HG03175 (cell line): Measurements from ENCODE around the gene ZBTB8A.
"Not testable (repeated sequence)": the region's sequence is repeated elsewhere in the genome, so short reads cannot be mapped to it uniquely, and the experiment has no call there.

Experiments used
- ATAC-seq: cut with Tn5 transposase; IDR thresholded peaks from one replicate; pipeline ENCODE4 v1.9.1; 2021; ENCODE audit warnings: mild to moderate bottlenecking, moderate library complexity; ENCODE audit not compliant: unreplicated experiment

Gene ZBTB8A

GRCh38 chr1:32618673-32619221 lies 79.5 kb downstream of the ZBTB8A start:
- no peak for ATAC-seq

DNA sequence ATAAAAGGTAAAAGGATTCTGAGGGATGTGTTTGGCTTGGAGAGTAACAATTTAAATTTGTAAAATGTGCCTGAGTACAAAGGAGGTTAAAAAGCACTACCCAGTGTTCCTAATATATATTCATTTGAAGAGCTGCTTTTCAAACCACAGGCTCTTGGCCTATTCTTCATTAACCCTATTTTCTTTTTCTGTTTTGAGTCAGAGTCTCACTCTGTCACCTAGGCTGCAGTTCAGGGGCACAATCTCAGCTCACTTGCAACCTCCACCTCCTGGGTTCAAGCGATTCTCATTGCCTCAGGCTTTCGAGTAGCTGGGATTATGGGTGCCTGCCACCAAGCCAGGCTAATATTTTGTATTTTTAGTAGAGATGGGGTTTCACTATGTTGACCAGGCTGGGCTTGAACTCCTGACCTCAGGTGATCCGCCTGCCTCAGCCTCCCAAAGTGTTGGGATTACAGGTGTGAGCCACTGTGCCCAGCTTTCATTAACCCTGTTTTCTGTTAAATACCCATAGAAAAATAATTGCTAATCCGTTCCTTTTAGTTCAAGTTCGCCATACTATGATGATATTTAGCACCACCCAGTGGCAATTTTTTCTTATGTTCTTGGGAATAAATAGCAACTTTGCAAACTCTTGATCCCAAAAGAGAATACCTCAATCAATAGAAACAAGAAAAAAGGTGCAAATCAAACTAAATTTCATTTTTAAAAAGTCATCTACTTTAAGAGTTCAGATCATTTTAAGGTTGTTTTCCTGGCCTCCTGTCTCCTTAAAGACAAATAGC lies 80.7 kb downstream of the ZBTB8A start:
- peak; percentile 82 for ATAC-seq

DNA sequence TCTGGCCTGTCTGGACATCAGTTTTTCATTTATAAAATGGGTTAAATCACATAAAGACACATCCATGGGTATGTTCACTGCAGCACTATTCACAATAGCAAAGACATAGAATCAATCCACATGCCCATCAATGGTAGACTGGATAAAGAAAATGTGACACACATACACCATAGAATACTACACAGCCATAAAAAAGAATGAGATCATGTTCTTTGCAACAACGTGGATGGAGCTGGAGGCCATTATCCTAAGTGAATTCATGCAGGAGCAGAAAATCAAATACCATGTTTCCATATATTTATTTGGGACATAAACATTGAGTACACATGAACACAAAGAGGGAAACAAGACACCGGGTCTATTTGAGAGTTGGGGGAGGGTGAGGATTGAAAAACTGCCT lies 83.0 kb downstream of the ZBTB8A start:
- ATAC-seq: no peak

GRCh38 chr1:32622806-32623681 lies 83.8 kb downstream of the ZBTB8A start:
- no peak for ATAC-seq

DNA sequence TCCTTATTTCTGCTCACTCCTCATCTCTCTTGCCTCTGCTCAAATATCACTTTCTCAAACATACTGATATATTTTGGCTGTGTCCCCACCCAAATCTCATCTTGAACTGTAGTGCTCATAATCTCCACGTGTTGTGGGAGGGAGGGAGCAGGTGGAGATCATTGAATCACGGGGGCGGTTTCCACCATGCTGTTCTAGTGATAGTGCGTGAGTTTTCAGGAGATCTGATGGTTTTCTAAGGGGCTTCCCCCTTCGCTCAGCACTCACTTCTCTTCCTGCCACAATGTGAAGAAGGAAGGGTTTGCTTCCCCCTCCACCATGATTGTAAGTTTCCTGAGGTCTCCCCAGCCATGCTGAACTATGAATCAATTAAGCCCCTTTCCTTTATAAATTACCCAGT lies 84.5 kb downstream of the ZBTB8A start:
- ATAC-seq: no peak

GRCh38 chr1:32626176-32626575 lies 86.9 kb downstream of the ZBTB8A start:
- no peak for ATAC-seq

DNA sequence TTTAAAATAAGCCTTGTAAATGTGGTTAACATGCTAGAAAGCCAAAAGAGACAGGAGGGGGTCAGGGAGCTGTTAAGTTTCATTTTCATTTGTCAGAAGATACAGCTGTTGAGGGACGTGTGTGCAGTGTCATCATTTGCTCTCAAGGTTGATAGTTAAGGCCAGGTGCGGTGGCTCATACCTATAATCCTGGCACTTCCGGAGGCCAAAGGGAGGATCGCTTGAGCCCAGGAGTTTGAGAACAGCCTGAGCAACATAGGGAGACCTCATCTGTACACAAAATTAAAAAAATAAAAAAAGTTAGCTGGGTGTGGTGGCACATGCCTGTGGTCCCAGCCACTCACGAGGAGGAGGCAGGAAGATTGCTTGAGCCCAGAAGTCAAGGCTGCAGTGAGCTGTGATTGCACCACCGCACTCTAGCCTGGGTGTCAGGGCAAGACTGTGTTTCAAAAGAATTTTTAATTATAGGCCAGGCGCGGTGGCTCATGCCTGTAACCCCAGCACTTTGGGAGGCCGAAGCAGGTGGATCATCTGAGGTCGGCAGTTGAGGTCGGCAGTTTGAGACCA lies 88.5 kb downstream of the ZBTB8A start:
- peak; percentile 68 for ATAC-seq

- not testable (repeated sequence) for ATAC-seq
These were observed 90.9 kb downstream of the ZBTB8A start for GRCh38 chr1:32630173-32630572.

DNA sequence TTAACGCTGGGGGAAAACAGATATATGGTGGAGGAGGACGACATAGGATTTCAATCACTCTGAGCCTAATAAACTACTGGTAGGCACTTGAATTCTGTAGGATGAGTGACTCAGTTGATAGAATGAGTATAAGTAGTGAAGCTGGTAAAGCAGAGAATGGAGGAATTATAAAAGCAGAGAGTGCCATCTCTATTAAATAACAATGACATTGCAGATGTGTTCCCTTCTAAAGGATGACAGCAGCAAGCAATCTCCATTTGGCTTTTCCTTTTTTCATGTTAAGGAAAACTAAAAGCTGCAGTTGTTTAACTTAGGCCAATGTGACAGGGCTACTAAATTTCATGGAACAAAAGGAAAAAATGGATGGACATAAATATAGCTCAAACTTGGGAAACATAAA lies 93.6 kb downstream of the ZBTB8A start:
- no peak for ATAC-seq

DNA sequence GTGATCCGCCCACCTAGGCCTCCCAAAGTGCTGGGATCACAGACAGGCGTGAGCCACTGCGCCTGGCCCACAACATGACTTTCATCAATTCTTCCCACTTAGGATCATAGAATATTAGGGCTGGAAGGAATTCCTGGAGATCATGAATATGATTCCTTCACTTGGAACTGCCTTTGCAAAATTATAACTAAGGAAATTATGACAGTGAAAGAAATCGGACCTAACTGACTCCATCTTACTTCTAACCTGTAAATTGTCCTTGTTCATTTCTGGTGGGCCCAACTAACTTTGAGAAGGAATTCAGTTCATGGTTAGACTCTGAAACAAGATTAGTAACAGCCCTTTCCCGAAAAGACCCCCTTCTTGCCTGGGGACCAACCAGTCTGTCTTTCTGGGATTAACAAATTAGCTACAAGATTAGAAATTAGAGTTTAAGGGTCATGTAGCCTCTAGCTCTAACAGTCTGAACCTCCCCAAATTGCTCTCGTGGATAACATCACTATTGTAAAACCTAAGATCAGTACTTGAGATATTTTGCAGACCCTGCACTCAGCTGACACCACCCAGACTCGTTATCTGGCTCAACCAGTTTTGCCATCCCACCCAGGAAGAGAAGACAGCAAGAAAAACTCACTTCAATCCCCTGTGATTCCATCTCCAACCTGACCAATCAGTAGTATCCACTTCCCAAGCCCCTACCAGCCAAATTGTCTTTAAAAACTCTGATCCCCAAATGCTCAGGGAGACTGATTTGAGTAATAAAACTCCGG lies 96.5 kb downstream of the ZBTB8A start:
- no peak for ATAC-seq

GRCh38 chr1:32636914-32637645 lies 97.9 kb downstream of the ZBTB8A start:
- no peak for ATAC-seq

DNA sequence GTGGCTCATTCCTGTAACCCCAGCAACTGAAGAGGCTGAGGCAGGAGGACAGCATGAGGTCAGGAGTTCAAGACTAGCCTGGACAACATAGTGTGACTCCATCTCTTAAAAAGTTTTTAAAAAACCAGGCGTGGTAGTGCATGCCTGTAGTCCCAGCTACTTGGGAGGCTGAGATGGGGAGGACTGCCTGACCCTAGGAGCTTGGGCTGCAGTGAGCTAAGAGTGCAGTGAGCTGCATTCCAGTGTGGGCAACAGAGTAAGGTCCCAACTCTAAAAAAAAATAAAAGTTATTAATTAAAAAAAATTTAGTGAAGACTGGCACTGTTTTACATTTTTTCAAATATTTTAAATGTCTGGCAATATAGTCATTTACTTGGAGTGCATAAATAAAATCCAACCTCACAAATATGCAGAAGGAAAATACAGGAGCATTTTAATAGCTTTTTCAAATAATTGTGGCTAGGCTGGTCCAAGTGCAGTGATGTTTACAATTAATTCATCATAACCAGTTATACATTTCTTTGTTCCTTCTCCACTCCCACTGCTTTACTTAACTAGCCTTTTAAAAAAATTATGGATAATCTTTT lies 100.4 kb downstream of the ZBTB8A start:
- no peak for ATAC-seq

GRCh38 chr1:32642292-32642827 lies 103.1 kb downstream of the ZBTB8A start:
- not testable (repeated sequence) for ATAC-seq

DNA sequence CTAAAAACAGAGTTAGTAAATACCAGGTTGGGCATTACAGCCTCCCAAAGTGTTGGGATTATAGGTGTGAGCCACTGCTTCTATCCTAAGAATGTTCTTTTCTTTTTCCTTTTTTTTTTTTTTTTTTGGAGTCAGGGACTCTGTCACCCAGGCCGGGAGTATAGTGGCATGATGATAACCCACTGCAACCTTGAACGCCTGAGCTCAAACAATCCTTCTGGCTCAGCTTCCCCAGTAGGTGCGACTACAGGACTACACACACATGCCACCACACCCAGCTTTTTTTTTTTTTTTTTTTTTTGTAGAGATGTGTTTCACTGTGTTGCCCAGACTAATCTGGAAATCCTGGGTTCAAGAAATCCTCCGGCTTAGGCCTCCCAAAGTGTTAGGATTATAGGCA lies 105.2 kb downstream of the ZBTB8A start:
- no peak for ATAC-seq

DNA sequence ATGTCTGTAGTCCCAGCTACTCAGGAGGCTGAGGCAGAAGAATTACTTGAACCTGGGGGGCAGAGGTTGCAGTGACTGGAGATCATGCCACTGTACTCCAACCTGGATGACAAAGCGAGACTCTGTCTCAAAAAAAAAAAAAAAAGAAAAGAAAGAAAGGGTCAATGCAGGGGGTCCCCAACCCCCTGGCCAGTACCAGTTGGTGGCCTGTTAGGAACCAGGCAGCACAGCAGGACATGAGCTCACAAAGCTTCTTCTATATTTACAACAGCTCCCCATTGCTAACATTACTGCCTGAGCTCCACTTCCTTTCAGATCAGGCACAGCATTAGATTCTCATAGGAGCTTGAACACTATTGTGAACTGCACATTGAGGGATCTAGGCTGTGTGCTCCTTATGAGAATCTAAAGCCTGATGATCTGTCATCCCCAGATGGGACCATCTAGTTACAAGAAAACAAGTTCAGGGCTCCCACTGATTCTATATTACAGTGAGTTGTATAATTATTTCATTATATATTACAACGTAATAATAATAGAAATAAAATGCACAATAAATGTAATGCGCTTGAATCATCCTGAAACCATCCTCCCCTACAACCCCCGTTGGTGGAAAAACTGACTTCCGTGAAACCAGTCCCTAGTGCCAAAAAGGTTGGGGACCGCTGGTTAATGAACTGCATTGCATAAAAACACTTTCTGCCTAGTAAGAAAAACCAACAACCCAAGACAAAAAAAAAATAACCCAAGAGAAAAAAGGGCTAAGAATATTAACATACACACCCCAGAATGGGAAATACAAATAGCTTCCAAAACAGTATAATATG lies 108.3 kb downstream of the ZBTB8A start:
- ATAC-seq: no peak

DNA sequence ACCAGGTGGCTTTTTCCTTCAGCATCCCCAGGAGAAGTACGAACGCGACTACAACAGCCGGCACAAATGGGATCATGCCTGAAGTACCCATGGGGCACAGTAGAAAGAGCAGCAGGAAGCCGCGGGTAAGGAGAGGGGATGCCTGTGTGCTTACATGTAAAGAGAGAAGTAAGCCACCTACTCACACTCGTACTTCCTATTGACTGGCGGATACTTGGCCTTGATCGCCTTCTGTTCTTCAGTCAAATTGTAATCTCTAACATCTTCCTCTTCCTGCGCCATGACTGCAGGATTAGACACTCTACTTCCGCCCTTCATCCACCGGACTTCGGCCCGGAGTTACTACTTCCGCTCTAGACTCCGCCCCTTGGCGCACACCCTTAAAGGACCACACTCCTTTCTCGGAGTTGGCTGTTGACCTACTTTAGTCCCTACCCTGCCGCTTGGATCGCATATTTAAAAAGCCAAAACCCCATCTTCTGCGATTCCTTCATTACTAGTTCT lies 111.1 kb downstream of the ZBTB8A start, which contains the start of gene ZBTB8OS:
Gene ZBTB8OS, minus strand, starts transcription at position 303 of the 504 bp plus-strand sequence. Its CDS starts 21 bp downstream, at position 282.
- peak; percentile 61 for ATAC-seq

DNA sequence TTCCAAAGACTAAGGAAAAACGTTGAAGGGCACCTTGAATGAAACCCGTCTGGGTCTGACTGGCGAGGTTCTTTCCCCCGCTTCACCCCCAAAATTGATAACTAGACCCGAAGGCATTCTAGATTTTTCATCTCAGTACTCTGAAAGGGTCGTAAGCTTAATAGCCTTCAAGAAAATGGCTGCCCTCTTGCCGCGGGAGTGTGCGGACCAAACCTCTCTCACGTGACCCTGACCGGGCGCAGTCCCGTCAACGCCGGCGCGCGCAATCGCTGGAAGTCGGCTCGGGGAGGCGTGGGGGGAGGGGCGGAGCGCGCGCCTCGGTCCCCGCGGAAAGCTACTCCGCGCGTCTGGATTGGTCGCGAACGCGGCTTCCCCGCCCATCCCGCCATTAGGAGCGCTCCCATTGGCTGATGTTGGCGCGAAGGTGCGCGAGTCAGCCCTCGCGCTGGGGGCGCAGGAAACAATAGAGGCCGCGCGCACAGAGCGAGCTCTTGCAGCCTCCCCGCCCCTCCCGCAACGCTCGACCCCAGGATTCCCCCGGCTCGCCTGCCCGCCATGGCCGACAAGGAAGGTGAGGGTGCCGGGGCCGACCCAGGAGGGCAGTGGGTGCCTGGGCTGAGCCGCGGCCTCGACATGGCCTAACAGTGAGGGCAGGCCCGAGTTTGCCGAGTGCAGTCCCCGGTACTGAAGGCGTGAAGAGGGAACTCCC lies 111.7 kb downstream of the ZBTB8A start, which contains the start of gene RBBP4:
Gene RBBP4, plus strand, starts transcription at position 457 of the 709 bp plus-strand sequence. Its CDS starts 99 bp downstream, at position 556.
- ATAC-seq: peak; percentile 85
